ENCODE data around the gene TTLL4.
"Not testable (repeated sequence)": the region's sequence is repeated elsewhere in the genome, so short reads cannot be mapped to it uniquely, and the experiment has no call there.

TTLL4 gene, protein sequence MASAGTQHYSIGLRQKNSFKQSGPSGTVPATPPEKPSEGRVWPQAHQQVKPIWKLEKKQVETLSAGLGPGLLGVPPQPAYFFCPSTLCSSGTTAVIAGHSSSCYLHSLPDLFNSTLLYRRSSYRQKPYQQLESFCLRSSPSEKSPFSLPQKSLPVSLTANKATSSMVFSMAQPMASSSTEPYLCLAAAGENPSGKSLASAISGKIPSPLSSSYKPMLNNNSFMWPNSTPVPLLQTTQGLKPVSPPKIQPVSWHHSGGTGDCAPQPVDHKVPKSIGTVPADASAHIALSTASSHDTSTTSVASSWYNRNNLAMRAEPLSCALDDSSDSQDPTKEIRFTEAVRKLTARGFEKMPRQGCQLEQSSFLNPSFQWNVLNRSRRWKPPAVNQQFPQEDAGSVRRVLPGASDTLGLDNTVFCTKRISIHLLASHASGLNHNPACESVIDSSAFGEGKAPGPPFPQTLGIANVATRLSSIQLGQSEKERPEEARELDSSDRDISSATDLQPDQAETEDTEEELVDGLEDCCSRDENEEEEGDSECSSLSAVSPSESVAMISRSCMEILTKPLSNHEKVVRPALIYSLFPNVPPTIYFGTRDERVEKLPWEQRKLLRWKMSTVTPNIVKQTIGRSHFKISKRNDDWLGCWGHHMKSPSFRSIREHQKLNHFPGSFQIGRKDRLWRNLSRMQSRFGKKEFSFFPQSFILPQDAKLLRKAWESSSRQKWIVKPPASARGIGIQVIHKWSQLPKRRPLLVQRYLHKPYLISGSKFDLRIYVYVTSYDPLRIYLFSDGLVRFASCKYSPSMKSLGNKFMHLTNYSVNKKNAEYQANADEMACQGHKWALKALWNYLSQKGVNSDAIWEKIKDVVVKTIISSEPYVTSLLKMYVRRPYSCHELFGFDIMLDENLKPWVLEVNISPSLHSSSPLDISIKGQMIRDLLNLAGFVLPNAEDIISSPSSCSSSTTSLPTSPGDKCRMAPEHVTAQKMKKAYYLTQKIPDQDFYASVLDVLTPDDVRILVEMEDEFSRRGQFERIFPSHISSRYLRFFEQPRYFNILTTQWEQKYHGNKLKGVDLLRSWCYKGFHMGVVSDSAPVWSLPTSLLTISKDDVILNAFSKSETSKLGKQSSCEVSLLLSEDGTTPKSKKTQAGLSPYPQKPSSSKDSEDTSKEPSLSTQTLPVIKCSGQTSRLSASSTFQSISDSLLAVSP

DNA sequence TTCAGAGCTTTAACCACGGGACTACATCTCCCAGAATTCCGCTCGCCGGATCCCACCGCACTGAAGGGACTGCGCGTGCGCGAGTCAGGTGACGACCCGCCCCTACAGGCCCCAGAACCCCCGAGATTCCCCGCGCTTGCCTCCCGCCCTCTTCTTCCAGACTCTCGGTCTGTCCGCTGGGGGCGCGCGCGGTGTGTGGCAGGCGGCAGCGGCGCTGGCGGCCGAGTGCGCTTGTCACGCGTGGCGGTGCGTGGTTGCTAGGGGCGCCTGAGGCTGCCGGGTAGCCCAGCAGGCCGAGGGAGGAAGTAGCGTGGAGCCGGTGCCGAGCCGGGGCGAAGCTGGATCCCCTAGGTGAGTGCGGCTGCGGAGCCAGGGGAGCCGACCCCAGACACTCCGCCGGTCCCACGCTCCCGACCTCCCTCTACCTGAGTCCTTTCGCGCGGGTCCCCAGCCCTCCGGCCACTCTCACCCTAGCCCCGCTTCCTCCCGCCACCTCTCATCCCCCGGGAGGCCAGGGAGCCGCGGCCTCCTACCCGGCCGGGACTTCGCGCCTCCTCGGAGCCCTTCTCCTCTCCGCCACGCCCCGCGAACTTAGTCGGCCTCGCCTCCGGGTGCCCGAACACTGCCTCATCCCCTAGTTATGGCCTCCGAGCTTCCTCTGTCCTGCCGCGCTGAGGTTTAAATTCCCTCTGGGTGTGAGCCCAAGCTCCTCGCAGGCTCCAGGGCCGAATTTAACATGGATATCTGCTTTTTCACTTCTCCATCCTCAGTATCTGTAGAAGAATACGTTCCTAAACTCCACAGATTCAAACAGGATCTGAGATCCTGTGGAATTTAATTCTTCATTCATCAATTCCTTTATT is at the start of gene TTLL4:
TTLL4 (plus strand) TSS at position 149 of the 863 bp plus-strand sequence. CDS start 26,842 bp downstream, outside the sequence.
- Mint-ChIP-seq H3K27me3 (no peaks in the 10 kb centered on the region), H3K27ac (peak within 1 kb of the TSS; percentile 85), H3K9me3 (peaks cover 2% of the 10 kb centered on the region), H3K4me1 (peaks cover 21% of the 10 kb centered on the region), H3K36me3 (no peaks in the 10 kb centered on the region), H3K4me3 (peak within 1 kb of the TSS; percentile 91)
- peak; percentile 99 for ATAC-seq

DNA sequence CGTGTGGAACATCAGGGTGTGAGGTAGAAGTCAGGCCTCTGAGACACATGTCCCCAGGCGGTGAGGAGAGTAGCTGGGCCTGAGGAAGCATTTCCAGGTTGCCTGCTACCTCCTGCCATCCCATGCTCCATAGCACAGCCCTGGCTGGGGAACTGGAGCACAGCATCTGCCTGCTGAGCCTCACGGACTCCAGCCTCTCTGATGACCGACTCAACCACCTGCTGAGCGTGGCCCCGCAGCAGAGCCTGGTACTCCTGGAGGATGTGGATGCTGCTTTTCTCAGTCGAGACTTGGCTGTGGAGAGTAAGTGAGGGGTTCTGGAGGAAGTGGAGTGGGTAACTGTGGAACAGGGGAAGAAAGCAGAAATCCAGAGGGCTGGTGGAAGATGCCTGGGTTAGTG is 48.3 kb upstream of the TTLL4 start:
- Mint-ChIP-seq H3K4me3 (no peak overlapping the region), H3K27me3 (no peaks in the 10 kb centered on the region), H3K9me3 (no peaks in the 10 kb centered on the region), H3K27ac (no peak overlapping the region), H3K36me3 (peaks cover 55% of the 10 kb centered on the region), H3K4me1 (peaks cover 29% of the 10 kb centered on the region)
- no peak for ATAC-seq

DNA sequence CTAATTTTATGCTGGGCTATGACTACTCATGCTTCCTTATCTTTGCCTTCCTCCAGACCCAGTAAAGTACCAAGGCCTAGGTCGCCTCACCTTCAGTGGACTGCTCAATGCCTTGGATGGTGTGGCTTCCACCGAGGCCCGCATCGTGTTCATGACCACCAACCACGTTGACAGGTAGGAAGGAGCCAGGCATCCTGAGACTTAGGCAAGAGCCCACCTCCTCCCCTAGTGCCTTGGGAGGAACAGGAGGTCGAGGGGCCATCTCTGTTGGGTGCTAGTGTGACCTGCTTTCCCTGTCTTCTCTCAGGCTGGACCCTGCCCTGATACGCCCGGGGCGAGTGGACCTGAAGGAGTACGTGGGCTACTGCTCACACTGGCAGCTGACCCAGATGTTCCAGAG is 47.8 kb upstream of the TTLL4 start:
- no peaks in the 10 kb centered on the region for H3K9me3 Mint-ChIP-seq
- H3K27ac Mint-ChIP-seq, result no peak overlapping the region
- no peaks in the 10 kb centered on the region for H3K27me3 Mint-ChIP-seq
- peaks cover 50% of the 10 kb centered on the region for H3K36me3 Mint-ChIP-seq
- H3K4me3 Mint-ChIP-seq, result no peak overlapping the region
- ATAC-seq, result no peak
- peaks cover 24% of the 10 kb centered on the region for H3K4me1 Mint-ChIP-seq

DNA sequence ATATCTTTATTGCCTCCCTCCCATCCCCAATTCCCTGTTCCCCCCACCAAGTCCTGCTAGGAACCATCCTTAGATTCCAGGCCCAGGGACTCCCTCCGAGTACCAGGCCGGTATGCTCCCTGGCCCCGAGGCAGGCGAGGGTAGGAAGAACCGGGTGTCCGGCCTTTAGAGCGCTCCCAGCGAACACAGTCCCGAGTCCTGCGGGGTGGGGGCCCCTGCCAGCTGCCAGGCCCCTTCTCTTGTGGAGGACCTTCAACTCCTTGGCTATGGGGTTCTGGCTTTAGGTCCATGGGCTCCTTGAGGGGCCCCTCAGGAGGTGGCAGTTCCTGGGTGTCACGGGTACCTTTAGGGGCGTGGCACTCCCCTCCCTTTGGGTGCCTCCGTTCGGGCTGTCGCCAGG is 46.7 kb upstream of the TTLL4 start:
- H3K4me1 Mint-ChIP-seq, result peaks cover 13% of the 10 kb centered on the region
- H3K36me3 Mint-ChIP-seq, result peaks cover 49% of the 10 kb centered on the region
- ATAC-seq, result no peak
- H3K27me3 Mint-ChIP-seq, result no peaks in the 10 kb centered on the region
- H3K9me3 Mint-ChIP-seq, result no peaks in the 10 kb centered on the region
- no peak overlapping the region for H3K27ac Mint-ChIP-seq
- H3K4me3 Mint-ChIP-seq, result no peak overlapping the region

DNA sequence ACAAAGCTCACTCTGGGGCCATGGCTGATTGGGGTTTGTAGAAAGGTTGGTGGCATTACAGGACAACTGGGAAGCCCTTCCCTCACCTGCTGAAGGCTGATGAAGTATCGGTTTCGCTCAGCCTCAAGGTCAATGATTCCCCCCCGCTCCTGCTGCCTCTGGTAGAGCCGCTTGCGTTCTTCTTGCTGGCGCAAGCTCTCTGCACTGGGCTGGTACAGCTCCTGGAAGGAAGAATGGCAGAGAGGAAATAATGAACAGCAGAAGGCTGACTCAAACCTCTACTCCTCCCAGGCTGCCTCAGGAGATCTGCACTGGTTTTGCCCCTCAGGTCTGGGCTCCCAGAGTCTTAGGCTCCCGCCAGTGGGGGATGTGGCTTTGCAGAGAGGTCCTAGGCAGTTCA is 46.0 kb upstream of the TTLL4 start:
- Mint-ChIP-seq H3K27me3 (no peaks in the 10 kb centered on the region), H3K9me3 (no peaks in the 10 kb centered on the region), H3K27ac (no peak overlapping the region), H3K36me3 (peaks cover 49% of the 10 kb centered on the region), H3K4me3 (no peak overlapping the region), H3K4me1 (peaks cover 9% of the 10 kb centered on the region)
- ATAC-seq, result no peak

DNA sequence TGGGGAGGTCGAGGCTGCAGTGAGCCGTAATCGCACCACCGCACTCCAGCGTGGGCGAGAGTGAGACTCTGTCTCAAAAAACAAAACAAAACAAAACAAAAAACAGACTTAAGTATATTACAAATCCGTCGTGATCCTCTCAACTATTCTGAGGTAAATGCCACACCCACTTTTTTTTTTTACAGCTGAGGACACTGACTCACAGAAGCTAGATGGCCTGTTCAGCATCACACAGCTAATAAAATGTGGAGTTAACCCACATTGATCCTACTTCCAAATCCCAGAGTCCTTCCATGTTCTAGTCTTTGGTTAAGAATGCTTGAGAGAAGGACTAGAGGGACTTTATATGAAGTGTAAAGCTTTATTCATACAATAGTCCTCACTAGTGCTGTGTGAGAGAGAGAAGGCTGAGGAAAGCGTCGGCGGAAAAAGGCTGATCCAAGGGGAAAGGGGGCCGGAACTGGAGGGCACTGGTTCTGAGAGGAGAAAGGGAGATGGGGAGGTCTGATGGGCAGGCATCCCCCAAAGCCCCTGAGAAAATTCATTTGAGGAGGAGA is 39.5 kb upstream of the TTLL4 start:
- H3K36me3 Mint-ChIP-seq, result peaks cover 16% of the 10 kb centered on the region

DNA sequence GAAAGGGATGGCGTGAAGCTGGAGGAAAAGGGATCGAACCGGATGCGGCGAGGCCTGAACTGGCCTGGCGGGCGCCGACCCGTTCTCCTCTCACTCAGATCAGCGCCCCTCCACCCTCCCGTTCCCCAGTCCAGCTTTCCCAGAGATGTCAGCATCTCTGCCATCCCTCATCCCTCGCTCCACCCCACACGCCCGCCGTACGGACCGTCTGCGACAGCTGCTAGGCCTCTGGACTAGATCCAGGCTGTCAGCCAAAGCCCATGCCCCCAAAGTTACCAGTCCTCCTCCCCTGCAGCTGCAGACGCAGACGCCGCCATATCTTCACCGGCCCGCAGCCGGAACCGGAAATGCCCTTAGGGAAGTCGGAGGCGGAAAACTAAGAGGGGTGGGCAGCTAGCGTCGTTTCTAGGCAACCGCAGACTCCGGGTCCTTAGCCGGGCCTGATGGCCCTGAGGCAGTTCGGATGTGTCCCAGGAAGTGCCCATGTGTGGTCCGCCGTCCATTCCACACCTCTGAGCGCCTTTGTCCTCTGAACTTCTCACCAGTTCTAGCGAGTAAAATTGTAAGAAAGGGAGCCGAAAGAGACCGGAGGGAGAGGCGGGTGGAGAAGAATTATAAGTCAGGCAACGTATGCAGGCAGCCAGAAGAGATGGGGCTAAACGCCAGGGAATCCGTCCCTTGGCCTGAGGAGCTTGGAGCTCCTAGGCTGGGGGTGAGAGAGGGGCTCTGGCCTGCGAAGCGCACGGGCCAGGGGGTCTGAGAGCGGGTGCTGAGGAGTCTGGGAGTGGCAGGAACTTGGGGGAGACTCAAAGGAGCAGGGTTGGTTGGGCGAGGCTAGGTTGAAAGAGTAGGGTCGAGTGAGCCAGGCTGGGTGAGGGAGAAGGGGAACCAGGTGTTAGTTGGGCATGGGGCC is 38.7 kb upstream of the TTLL4 start, which contains the start of the genes RNF25 and STK36:
RNF25 (minus strand) TSS at position 349 of the 913 bp plus-strand sequence; CDS start at position 317, 32 bp downstream.
STK36 (plus strand) TSS at position 433 of the 913 bp plus-strand sequence. CDS start 744 bp downstream, outside the sequence.
- Mint-ChIP-seq H3K9me3 (no peaks in the 10 kb centered on the region), H3K4me3 (peak within 1 kb of the TSS; percentile 94), H3K4me1 (peaks cover 24% of the 10 kb centered on the region), H3K27me3 (no peaks in the 10 kb centered on the region), H3K27ac (peak within 1 kb of the TSS; percentile 96), H3K36me3 (peaks cover 16% of the 10 kb centered on the region)
- peak; percentile 99 for ATAC-seq

More for the DNA sequence above, 39.5 kb upstream of the TTLL4 start:
- H3K4me1 Mint-ChIP-seq, result peaks cover 24% of the 10 kb centered on the region
- peak overlapping the region; percentile 94 for H3K4me3 Mint-ChIP-seq
- H3K9me3 Mint-ChIP-seq, result no peaks in the 10 kb centered on the region
- peak overlapping the region; percentile 96 for H3K27ac Mint-ChIP-seq
- no peak for ATAC-seq
- no peaks in the 10 kb centered on the region for H3K27me3 Mint-ChIP-seq

DNA sequence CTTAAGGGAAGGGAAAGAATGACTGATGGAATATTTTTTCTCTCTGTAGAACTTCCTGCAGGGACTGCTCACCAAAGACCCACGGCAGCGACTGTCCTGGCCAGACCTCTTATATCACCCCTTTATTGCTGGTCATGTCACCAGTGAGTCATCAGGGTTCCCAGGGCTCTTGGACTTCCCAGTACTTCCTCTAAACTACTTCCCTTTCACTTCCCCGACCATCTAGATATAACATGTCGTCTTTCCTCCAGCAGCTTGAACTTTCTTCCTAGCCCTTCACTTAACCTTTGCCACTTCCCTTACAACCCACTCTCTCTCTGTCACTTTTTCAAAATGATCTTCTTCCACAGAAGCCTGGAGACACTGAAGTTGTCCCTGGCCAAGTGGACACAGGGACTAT is 31.5 kb upstream of the TTLL4 start:
- no peaks in the 10 kb centered on the region for H3K9me3 Mint-ChIP-seq
- no peak for ATAC-seq
- no peak overlapping the region for H3K4me3 Mint-ChIP-seq
- peaks cover 7% of the 10 kb centered on the region for H3K4me1 Mint-ChIP-seq
- no peak overlapping the region for H3K27ac Mint-ChIP-seq
- H3K36me3 Mint-ChIP-seq, result peaks cover 28% of the 10 kb centered on the region
- H3K27me3 Mint-ChIP-seq, result no peaks in the 10 kb centered on the region

DNA sequence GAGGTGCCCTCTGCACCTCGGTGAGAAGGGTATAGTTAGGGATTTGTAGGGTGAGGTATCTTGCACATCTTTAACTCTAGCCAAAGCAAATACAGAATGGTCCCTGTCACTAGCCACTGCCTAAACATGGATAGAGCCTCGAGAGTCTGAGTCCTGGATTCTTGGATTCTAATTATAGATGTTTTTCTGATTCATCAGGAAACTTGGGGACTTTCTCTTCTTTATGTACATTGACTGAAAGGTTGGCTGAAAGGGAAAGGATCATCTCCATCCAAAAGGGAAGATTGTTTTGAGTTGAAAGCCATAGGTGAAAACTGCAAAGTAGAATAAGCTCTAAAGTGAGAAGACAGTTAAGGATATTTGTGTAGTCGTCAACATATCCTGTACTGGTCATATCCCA is 30.6 kb upstream of the TTLL4 start:
- Mint-ChIP-seq H3K9me3 (no peaks in the 10 kb centered on the region), H3K4me1 (peaks cover 7% of the 10 kb centered on the region), H3K4me3 (no peak overlapping the region), H3K36me3 (peaks cover 31% of the 10 kb centered on the region), H3K27ac (no peak overlapping the region), H3K27me3 (no peaks in the 10 kb centered on the region)
- ATAC-seq, result no peak

DNA sequence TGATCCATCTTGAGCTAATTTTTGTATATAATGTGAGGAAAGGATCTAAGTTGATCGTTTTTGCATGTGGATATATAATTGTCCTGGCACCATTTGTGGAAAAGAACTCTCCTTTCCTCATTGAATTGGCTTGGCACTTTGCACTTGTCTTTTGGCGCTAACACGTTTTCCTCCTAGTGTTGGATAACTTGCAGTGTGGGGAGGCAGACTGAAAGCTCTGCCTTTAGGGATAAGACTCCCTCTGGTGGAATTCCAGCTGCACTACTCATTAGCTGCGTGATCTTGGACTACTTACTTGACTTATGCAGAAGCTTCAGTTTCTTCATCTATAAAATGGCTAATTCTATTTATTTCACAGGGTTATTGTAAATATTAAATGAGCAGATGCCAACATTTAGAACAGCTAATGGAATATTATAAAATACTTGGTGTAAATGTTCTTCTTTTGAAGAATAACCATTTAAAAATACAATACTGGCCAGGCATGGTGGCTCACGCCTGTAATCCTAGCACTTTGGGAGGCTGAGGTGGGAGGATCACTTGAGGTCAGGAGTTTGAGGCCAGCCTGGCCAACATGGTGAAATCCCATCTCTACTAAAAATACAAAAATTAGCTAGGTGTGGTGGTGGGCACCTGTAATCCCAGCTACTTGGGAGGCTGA is 23.1 kb upstream of the TTLL4 start:
- H3K9me3 Mint-ChIP-seq, H3K27ac Mint-ChIP-seq, H3K4me3 Mint-ChIP-seq, H3K27me3 Mint-ChIP-seq, H3K4me1 Mint-ChIP-seq, ATAC-seq: not testable (repeated sequence)
- peaks cover 38% of the 10 kb centered on the region for H3K36me3 Mint-ChIP-seq

DNA sequence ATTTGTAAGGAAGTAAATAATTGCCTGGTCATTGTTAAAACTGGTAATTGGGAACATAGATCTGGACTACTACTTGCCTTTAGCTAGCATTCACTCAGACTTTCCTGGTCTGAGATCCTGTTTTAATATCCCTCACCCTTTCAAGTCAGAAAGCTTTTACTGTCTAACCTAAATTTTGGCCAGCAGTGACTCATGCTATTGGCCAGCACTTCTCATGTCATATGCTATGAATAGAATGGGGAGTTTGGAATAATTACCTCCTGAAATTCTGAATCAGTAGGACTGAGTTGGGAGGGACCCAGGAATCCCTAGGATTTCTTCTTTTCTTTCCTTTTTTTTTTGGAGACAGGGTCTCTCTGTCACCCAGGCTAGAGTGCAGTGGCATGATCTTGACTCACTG is 19.4 kb upstream of the TTLL4 start:
- Mint-ChIP-seq H3K4me1 (no peaks in the 10 kb centered on the region), H3K27me3 (no peaks in the 10 kb centered on the region), H3K27ac (no peak overlapping the region), H3K4me3 (no peak overlapping the region), H3K9me3 (no peaks in the 10 kb centered on the region), H3K36me3 (peaks cover 57% of the 10 kb centered on the region)
- no peak for ATAC-seq

DNA sequence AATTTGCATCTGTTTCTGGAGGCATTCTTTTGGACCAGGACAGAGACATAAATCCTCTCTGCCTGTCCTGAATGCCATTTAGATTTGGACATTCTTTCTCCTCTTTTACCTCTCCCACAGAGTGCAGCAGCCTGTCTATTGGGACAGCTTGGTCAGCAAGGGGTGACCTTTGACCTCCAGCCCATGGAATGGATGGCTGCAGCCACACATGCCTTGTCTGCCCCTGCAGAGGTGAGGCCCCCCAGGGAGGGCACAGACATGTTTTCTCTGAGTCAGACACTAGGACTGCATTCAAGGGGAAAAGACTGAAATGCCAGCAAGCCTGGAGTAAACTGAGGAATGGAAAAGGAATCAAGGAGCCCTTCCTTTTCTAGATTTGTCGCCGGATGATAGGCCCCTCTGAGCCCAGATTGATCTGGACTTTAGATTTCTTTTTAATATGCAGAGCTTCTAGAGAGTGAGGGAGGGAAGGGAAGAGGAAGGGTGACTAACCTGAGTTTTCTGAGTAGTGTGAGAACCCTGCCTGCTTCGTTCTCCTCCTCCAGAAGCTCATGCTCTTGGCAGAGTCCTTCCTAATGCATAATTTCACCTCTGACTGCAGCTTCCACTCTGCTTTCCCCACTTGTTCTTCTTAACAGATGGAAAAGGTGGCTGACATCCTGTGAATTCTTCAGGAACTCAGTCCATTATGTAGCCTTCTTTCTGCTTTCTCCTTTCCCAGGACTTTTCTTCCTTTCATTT is 16.1 kb upstream of the TTLL4 start:
- H3K36me3 Mint-ChIP-seq, result peaks cover 61% of the 10 kb centered on the region
- H3K27me3 Mint-ChIP-seq, result no peaks in the 10 kb centered on the region
- no peak for ATAC-seq
- no peak overlapping the region for H3K4me3 Mint-ChIP-seq
- H3K4me1 Mint-ChIP-seq, result no peaks in the 10 kb centered on the region
- no peaks in the 10 kb centered on the region for H3K9me3 Mint-ChIP-seq
- no peak overlapping the region for H3K27ac Mint-ChIP-seq
